Osteoblast (primary cell): ENCODE results near the gene SHB. TPM values are rescaled to one million over a fixed set of nuclear protein-coding genes. Genes with fewer than 3 reads are reported as not detected.
A peak's percentile ranks its signal among the peaks of the same experiment; 100 is the strongest.

Experiments
- DNase-seq: peaks from one replicate; pipeline ENCODE4 v3.0.0; 2011; ENCODE audit warnings: low spot score, mixed read lengths; ENCODE audit not compliant: insufficient read length; ENCODE audit errors: missing footprints
- H2AFZ ChIP-seq: 2 replicates; pipeline ENCODE4 v1.6.0; 2011; ENCODE audit warnings: mild to moderate bottlenecking, low read length
- H3K27ac ChIP-seq: 2 replicates; pipeline ENCODE4 v1.5.1; 2011; ENCODE audit warnings: mild to moderate bottlenecking, low read depth, low read length, moderate library complexity
- H3K27me3 ChIP-seq: 2 replicates; pipeline ENCODE4 v1.6.0; 2012; ENCODE audit warnings: mild to moderate bottlenecking, control low read depth, inconsistent platforms, low read length, moderate library complexity; ENCODE audit not compliant: insufficient read depth
- H3K36me3 ChIP-seq: 2 replicates; pipeline ENCODE4 v1.5.1; 2011; ENCODE audit warnings: mild to moderate bottlenecking, low read length, control low read depth, moderate library complexity; ENCODE audit not compliant: insufficient read depth
- H3K4me1 ChIP-seq: 2 replicates; pipeline ENCODE4 v1.5.1; 2011; ENCODE audit warnings: mild to moderate bottlenecking, low read length, control low read depth, moderate library complexity; ENCODE audit not compliant: insufficient read depth
- H3K4me2 ChIP-seq: 2 replicates; pipeline ENCODE4 v1.6.0; 2011; ENCODE audit warnings: mild to moderate bottlenecking, low read length; ENCODE audit not compliant: insufficient read depth
- H3K4me3 ChIP-seq: fragments of 200-600 bp; sonication (generic); 3 replicates; pipeline ENCODE4 v1.5.1; 2012; ENCODE audit warnings: mild to moderate bottlenecking, low read length, inconsistent platforms; ENCODE audit not compliant: insufficient read depth
- H3K79me2 ChIP-seq: 2 replicates; pipeline ENCODE4 v1.6.0; 2012; ENCODE audit warnings: mild to moderate bottlenecking, low read length, control low read depth, inconsistent platforms; ENCODE audit not compliant: insufficient read depth
- H3K9me3 ChIP-seq: 2 replicates; pipeline ENCODE4 v1.5.1; 2011; ENCODE audit warnings: low read depth, low read length, control low read depth
- H4K20me1 ChIP-seq: 2 replicates; pipeline ENCODE4 v1.6.0; 2012; ENCODE audit warnings: mild to moderate bottlenecking, low read length, control low read depth; ENCODE audit not compliant: insufficient read depth
- CTCF ChIP-seq: IDR thresholded peaks from 2 replicates; pipeline ENCODE4 v1.5.1; 2011; ENCODE audit warnings: mild to moderate bottlenecking, low read depth, low read length, moderate library complexity; ENCODE audit errors: extremely low read depth
- total RNA-seq: library from RNA; depleted of rRNA; stranded (reverse); fragments of >200 nt; gene quantifications from 2 replicates; pipeline ENCODE4 v1.2.3, GENCODE V29; 2012

The SHB gene
- total RNA-seq, 1 donor: 9.4 TPM

GRCh38 chr9:37902796-37903646 is 166.0 kb downstream of the SHB start:
- H3K27me3 ChIP-seq: no peaks in the 10 kb centered on the region
- peaks cover 3% of the 10 kb centered on the region for H4K20me1 ChIP-seq
- H3K4me2 ChIP-seq: peak overlapping the region; percentile 90
- DNase-seq: peak; percentile 72
- peak overlapping the region; percentile 49 for H3K27ac ChIP-seq
- peak overlapping the region; percentile 87 for H3K4me3 ChIP-seq
- H3K4me1 ChIP-seq: peaks cover 27% of the 10 kb centered on the region
- TF ChIP-seq CTCF: no peak
- no peaks in the 10 kb centered on the region for H3K9me3 ChIP-seq
- H2AFZ ChIP-seq: peak overlapping the region; percentile 95
- H3K79me2 ChIP-seq: peaks cover 42% of the 10 kb centered on the region
- H3K36me3 ChIP-seq: no peaks in the 10 kb centered on the region

- Histone ChIP-seq H3K27ac (no peak overlapping the region), H3K4me3 (no peak overlapping the region), H3K4me1 (peaks cover 27% of the 10 kb centered on the region)
Measured at GRCh38 chr9:37902131-37902530, 166.9 kb downstream of the SHB start.

GRCh38 chr9:37899041-37899440 is 170.0 kb downstream of the SHB start:
- no peak overlapping the region for H2AFZ ChIP-seq
- DNase-seq: peak; percentile 91
- H3K4me3 ChIP-seq: no peak overlapping the region
- peak overlapping the region; percentile 29 for H3K4me2 ChIP-seq
- peak overlapping the region; percentile 58 for H3K27ac ChIP-seq
- peaks cover 19% of the 10 kb centered on the region for H3K4me1 ChIP-seq
- TF ChIP-seq CTCF: no peak
- peaks cover 53% of the 10 kb centered on the region for H3K79me2 ChIP-seq
- H4K20me1 ChIP-seq: peaks cover 3% of the 10 kb centered on the region
- H3K36me3 ChIP-seq: peaks cover 27% of the 10 kb centered on the region
- H3K27me3 ChIP-seq: no peaks in the 10 kb centered on the region
- H3K9me3 ChIP-seq: no peaks in the 10 kb centered on the region

More at GRCh38 chr9:37902131-37902530, 166.9 kb downstream of the SHB start:
- Histone ChIP-seq H3K36me3 (peaks cover 3% of the 10 kb centered on the region), H3K4me2 (peak overlapping the region; percentile 90), H3K9me3 (no peaks in the 10 kb centered on the region), H4K20me1 (peaks cover 3% of the 10 kb centered on the region), H2AFZ (no peak overlapping the region), H3K27me3 (no peaks in the 10 kb centered on the region), H3K79me2 (peaks cover 46% of the 10 kb centered on the region)
- TF ChIP-seq CTCF: no peak
- DNase-seq: no peak

GRCh38 chr9:37897665-37898064 is 171.4 kb downstream of the SHB start:
- peaks cover 15% of the 10 kb centered on the region for H3K4me1 ChIP-seq
- no peak overlapping the region for H3K4me2 ChIP-seq
- no peaks in the 10 kb centered on the region for H3K27me3 ChIP-seq
- H3K9me3 ChIP-seq: no peaks in the 10 kb centered on the region
- H3K27ac ChIP-seq: no peak overlapping the region
- H4K20me1 ChIP-seq: peaks cover 9% of the 10 kb centered on the region
- H3K36me3 ChIP-seq: peaks cover 38% of the 10 kb centered on the region
- TF ChIP-seq CTCF: no peak
- H3K4me3 ChIP-seq: no peak overlapping the region
- no peak for DNase-seq
- peaks cover 43% of the 10 kb centered on the region for H3K79me2 ChIP-seq
- H2AFZ ChIP-seq: no peak overlapping the region
